PFSK-1 (cell line): ENCODE data around the gene RNASEH2C.

Experiments
- FOXP2 ChIP-seq: optimal IDR thresholded peaks from 2 replicates; pipeline ENCODE3; 2011; ENCODE audit warnings: borderline replicate concordance, control low read depth, inconsistent platforms; ENCODE audit not compliant: insufficient read depth; ENCODE audit errors: extremely low read length, extremely low read depth
- POLR2AphosphoS5 ChIP-seq: IDR thresholded peaks from 2 replicates; pipeline ENCODE4 v1.6.1; 2012; ENCODE audit warnings: low read depth, mild to moderate bottlenecking, control low read depth, low read length, moderate library complexity
- REST ChIP-seq, 2 experiments: IDR thresholded peaks; 2 replicates each; pipeline versions ENCODE4 v1.6.1 to v1.8.0; 2011 to 2012; ENCODE audit warnings: low read depth in 2 of 2, low read length in 2 of 2, control low read depth in 1 of 2, inconsistent platforms in 1 of 2, mild to moderate bottlenecking in 1 of 2, moderate library complexity in 1 of 2; ENCODE audit not compliant: insufficient read depth in 1 of 2
- TAF1 ChIP-seq: IDR thresholded peaks from 2 replicates; pipeline ENCODE4 v1.6.1; 2012; ENCODE audit warnings: low read length, control low read depth, borderline replicate concordance; ENCODE audit not compliant: insufficient read depth

GRCh38 chr11:65713212-65713969 is 7.2 kb downstream of the RNASEH2C start:
- TF ChIP-seq TAF1 (no peak), POLR2AphosphoS5 (no peak; the same call in 1 of the 2 replicates), REST (IDR thresholded peaks at IDR 0.05; ENCODE audit: insufficient read depth in 1 of 2, low read depth in 2 of 2, low read length in 2 of 2) (no peak), FOXP2 (no peak)
